ENCODE data around the gene APBA1. TPM values are rescaled to one million over a fixed set of nuclear protein-coding genes. Genes with fewer than 3 reads are reported as not detected.

APBA1 gene
- total RNA-seq, 4 donors from 2014 or later, result 3.3 to 9.7 (median 5.2) TPM

- Histone ChIP-seq H3K36me3 (no peaks in the 10 kb centered on the region), H3K4me3 (no peak overlapping the region), H3K4me1 (peaks cover 9 to 15% (median 12%) of the 10 kb centered on the region in 4 donors), H3K27ac (replicated peaks in 1 of 4) (no peak overlapping the region), H3K27me3 (no peaks in the 10 kb centered on the region), H3K9me3 (no peaks in the 10 kb centered on the region)
- WGBS, result 95% methylated on average over 1 of the region's 1 CpG
- DNase-seq (ENCODE audit: extremely low spot score), result no peak
- intact Hi-C loops (cut with DNase I), result no loop called here
- TF ChIP-seq CTCF (IDR thresholded peaks at IDR 0.05), result no peak
- TF ChIP-seq POLR2A (IDR thresholded peaks at IDR 0.05; ENCODE audit: low read depth), result no peak
- TF ChIP-seq EP300 (IDR thresholded peaks at IDR 0.05), result no peak
- TF ChIP-seq POLR2AphosphoS5 (IDR thresholded peaks at IDR 0.05), result no peak
Observed at GRCh38 chr9:69667306-69667705, 4.9 kb downstream of the APBA1 start.

- Histone ChIP-seq H3K27me3 (no peaks in the 10 kb centered on the region), H3K27ac (replicated peaks in 1 of 4) (no peak overlapping the region), H3K4me1 (no peaks in the 10 kb centered on the region), H3K9me3 (no peaks in the 10 kb centered on the region), H3K36me3 (no peaks in the 10 kb centered on the region), H3K4me3 (no peak overlapping the region)
- WGBS, result 82% methylated on average over 2 of the region's 2 CpGs
- TF ChIP-seq EP300 (IDR thresholded peaks at IDR 0.05) (no peak), POLR2AphosphoS5 (IDR thresholded peaks at IDR 0.05) (no peak), POLR2A (IDR thresholded peaks at IDR 0.05; ENCODE audit: low read depth) (no peak), CTCF (IDR thresholded peaks at IDR 0.05) (no peak)
- intact Hi-C loops (cut with DNase I), result no loop called here
- no peak for DNase-seq (ENCODE audit: extremely low spot score)
Observed at GRCh38 chr9:69660304-69660703, 11.9 kb downstream of the APBA1 start.

GRCh38 chr9:69658987-69659675 is 13.0 kb downstream of the APBA1 start:
- 79% methylated on average over 3 of the region's 3 CpGs for WGBS
- Histone ChIP-seq H3K4me3 (no peak overlapping the region), H3K36me3 (no peaks in the 10 kb centered on the region), H3K4me1 (no peaks in the 10 kb centered on the region), H3K9me3 (no peaks in the 10 kb centered on the region), H3K27me3 (no peaks in the 10 kb centered on the region), H3K27ac (replicated peaks in 1 of 4) (no peak overlapping the region)
- DNase-seq (ENCODE audit: extremely low spot score), result no peak
- TF ChIP-seq CTCF (IDR thresholded peaks at IDR 0.05) (no peak), POLR2AphosphoS5 (IDR thresholded peaks at IDR 0.05) (no peak)
- intact Hi-C loops (cut with DNase I), result no loop called here

- TF ChIP-seq CTCF (IDR thresholded peaks at IDR 0.05) (no peak), POLR2A (IDR thresholded peaks at IDR 0.05; ENCODE audit: low read depth) (no peak), POLR2AphosphoS5 (IDR thresholded peaks at IDR 0.05) (no peak), EP300 (IDR thresholded peaks at IDR 0.05) (no peak)
- intact Hi-C loops (cut with DNase I), result no loop called here
- Histone ChIP-seq H3K36me3 (no peaks in the 10 kb centered on the region), H3K4me1 (no peaks in the 10 kb centered on the region), H3K27ac (replicated peaks in 1 of 4) (no peak overlapping the region), H3K9me3 (no peaks in the 10 kb centered on the region), H3K27me3 (no peaks in the 10 kb centered on the region), H3K4me3 (no peak overlapping the region)
- DNase-seq (ENCODE audit: extremely low spot score), result no peak
Observed at GRCh38 chr9:69657269-69657668, 14.9 kb downstream of the APBA1 start.

- H3K27me3 ChIP-seq, result no peaks in the 10 kb centered on the region
- H3K4me1 ChIP-seq, result no peaks in the 10 kb centered on the region
- no peaks in the 10 kb centered on the region for H3K36me3 ChIP-seq
- no peak overlapping the region for H3K27ac ChIP-seq (replicated peaks in 1 of 4)
- TF ChIP-seq POLR2A (IDR thresholded peaks at IDR 0.05; ENCODE audit: low read depth) (no peak), POLR2AphosphoS5 (IDR thresholded peaks at IDR 0.05) (no peak), EP300 (IDR thresholded peaks at IDR 0.05) (no peak), CTCF (IDR thresholded peaks at IDR 0.05) (no peak)
- DNase-seq (ENCODE audit: extremely low spot score), result no peak
- no peak overlapping the region for H3K4me3 ChIP-seq
- WGBS, result 96% methylated on average over 2 of the region's 2 CpGs
- no peaks in the 10 kb centered on the region for H3K9me3 ChIP-seq
- intact Hi-C loops (cut with DNase I), result no loop called here
Observed at GRCh38 chr9:69655065-69655464, 17.1 kb downstream of the APBA1 start.

All from esophagus muscularis mucosa (tissue), 4 donors.